ENCODE data around the gene MRTFA.

DNA sequence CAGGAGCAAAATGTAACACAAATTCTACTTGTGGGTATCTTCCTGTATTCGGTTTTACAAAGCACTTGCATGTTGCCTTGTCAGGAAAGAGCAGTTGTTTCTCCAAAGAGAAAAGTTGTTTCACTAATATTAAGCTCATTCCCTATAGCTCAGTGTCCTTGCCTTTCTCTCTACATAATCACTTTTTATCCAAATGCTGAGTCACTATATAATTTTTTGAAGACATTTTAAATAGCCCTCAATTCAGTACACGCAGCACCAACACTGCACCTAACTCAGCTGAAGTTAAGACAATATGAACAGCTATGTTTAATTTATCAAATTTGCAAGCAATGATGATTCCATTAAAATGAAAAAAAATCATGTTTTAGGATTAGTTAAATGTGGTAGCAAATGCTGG, 14.5 kb upstream of the MRTFA start:
- TF ChIP-seq, protein P1, sequence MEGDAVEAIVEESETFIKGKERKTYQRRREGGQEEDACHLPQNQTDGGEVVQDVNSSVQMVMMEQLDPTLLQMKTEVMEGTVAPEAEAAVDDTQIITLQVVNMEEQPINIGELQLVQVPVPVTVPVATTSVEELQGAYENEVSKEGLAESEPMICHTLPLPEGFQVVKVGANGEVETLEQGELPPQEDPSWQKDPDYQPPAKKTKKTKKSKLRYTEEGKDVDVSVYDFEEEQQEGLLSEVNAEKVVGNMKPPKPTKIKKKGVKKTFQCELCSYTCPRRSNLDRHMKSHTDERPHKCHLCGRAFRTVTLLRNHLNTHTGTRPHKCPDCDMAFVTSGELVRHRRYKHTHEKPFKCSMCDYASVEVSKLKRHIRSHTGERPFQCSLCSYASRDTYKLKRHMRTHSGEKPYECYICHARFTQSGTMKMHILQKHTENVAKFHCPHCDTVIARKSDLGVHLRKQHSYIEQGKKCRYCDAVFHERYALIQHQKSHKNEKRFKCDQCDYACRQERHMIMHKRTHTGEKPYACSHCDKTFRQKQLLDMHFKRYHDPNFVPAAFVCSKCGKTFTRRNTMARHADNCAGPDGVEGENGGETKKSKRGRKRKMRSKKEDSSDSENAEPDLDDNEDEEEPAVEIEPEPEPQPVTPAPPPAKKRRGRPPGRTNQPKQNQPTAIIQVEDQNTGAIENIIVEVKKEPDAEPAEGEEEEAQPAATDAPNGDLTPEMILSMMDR (conservative IDR thresholded peaks at IDR 0.05), result no peak
- TF ChIP-seq ZFX (IDR thresholded peaks at IDR 0.05), result no peak
